NCI-H2227 (cell line): ENCODE results near the gene CEP350.

ENCODE experiments used
- DNase-seq: peaks from one replicate; lab custom pipeline; 2025; ENCODE audit not compliant: unreplicated experiment; lab: John Stamatoyannopoulos, UW

CEP350 gene

GRCh38 chr1:180153032-180153431 lies 198.4 kb downstream of the CEP350 start:
- DNase-seq = no peak

GRCh38 chr1:180154003-180154324 lies 199.4 kb downstream of the CEP350 start:
- no peak for DNase-seq

GRCh38 chr1:180154325-180155181 lies 199.9 kb downstream of the CEP350 start, which contains the start of gene QSOX1:
QSOX1 (plus strand) TSS chr1:180154869; CDS start chr1:180154908, 39 bp downstream.
- DNase-seq = peak; percentile 91

- peak; percentile 58 for DNase-seq
These were observed 200.6 kb downstream of the CEP350 start for GRCh38 chr1:180155182-180155682.

GRCh38 chr1:180156201-180156600 lies 201.6 kb downstream of the CEP350 start:
- no peak for DNase-seq

GRCh38 chr1:180156631-180157091 lies 202.1 kb downstream of the CEP350 start:
- DNase-seq = no peak

- no peak for DNase-seq
These were observed 202.5 kb downstream of the CEP350 start for GRCh38 chr1:180157108-180157507.

- no peak for DNase-seq
These were observed 203.0 kb downstream of the CEP350 start for GRCh38 chr1:180157576-180158057.

- no peak for DNase-seq
These were observed 203.8 kb downstream of the CEP350 start for GRCh38 chr1:180158149-180159147.

- no peak for DNase-seq
These were observed 205.7 kb downstream of the CEP350 start for GRCh38 chr1:180160357-180160756.

- no peak for DNase-seq
These were observed 208.4 kb downstream of the CEP350 start for GRCh38 chr1:180163041-180163440.
